Activated naive CD4-positive, alpha-beta T cell treated with anti-CD3 and anti-CD28 coated beads, Interleukin-2, amount 50 U/mL, for 16 hours (primary cell): ENCODE data around the gene ENAM.

ENCODE experiments used
- DNase-seq: peaks from one replicate; pipeline ENCODE4 v3.0.0-alpha.2; 2020

Gene ENAM, protein sequence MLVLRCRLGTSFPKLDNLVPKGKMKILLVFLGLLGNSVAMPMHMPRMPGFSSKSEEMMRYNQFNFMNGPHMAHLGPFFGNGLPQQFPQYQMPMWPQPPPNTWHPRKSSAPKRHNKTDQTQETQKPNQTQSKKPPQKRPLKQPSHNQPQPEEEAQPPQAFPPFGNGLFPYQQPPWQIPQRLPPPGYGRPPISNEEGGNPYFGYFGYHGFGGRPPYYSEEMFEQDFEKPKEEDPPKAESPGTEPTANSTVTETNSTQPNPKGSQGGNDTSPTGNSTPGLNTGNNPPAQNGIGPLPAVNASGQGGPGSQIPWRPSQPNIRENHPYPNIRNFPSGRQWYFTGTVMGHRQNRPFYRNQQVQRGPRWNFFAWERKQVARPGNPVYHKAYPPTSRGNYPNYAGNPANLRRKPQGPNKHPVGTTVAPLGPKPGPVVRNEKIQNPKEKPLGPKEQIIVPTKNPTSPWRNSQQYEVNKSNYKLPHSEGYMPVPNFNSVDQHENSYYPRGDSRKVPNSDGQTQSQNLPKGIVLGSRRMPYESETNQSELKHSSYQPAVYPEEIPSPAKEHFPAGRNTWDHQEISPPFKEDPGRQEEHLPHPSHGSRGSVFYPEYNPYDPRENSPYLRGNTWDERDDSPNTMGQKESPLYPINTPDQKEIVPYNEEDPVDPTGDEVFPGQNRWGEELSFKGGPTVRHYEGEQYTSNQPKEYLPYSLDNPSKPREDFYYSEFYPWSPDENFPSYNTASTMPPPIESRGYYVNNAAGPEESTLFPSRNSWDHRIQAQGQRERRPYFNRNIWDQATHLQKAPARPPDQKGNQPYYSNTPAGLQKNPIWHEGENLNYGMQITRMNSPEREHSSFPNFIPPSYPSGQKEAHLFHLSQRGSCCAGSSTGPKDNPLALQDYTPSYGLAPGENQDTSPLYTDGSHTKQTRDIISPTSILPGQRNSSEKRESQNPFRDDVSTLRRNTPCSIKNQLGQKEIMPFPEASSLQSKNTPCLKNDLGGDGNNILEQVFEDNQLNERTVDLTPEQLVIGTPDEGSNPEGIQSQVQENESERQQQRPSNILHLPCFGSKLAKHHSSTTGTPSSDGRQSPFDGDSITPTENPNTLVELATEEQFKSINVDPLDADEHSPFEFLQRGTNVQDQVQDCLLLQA

GRCh38 chr4:70628444-70628843, at the start of gene ENAM:
Gene ENAM (plus strand): TSS chr4:70628744. CDS start chr4:70629501, 757 bp downstream.
- no peak for DNase-seq

GRCh38 chr4:70581980-70582379, 46.6 kb upstream of the ENAM start:
- no peak for DNase-seq

- no peak for DNase-seq
These were observed 44.4 kb upstream of the ENAM start for GRCh38 chr4:70583952-70584834.

DNA sequence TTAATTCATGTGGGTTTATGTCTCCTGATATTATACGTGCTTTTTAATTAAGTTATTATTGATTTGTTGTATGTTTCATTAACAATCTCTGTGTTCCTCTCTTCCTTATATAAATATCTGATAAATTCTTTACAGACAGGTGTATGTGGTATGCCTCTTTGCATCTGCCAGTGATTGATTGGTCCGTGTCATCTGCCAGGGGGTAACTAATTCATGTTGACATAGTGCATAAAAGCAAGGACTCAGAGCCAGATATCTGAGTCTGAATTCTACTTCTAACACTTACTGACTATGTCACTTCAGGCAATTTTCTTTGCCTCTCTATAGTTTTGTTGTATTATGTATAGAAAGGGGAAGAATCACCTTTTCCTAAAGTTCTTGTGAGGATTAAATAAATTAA, 41.7 kb upstream of the ENAM start:
- no peak for DNase-seq

DNA sequence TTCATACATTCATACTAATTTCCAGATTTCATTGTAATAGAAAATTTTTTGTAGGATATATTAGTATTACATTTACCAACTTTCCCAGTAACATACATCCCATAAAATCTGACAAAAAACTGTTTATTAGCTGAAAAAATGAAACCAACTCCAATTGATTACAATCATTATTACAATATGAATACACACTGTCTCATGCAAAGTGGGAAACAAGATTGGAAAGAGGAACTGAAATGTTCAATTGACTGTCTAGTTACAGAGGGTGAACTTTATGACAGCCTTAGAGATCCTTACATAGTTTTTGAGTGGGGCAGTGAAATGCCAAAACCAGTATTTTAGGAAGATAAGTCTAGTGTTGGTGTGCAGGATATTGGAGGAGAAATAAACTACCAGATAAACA, 38.8 kb upstream of the ENAM start:
- DNase-seq: no peak

GRCh38 chr4:70591955-70592582, 36.5 kb upstream of the ENAM start, which contains the start of gene AMBN:
Gene AMBN (plus strand): TSS chr4:70592256. CDS start chr4:70592359, 103 bp downstream.
- DNase-seq: no peak

- DNase-seq: no peak
These were observed 34.3 kb upstream of the ENAM start for GRCh38 chr4:70594196-70594595.

DNA sequence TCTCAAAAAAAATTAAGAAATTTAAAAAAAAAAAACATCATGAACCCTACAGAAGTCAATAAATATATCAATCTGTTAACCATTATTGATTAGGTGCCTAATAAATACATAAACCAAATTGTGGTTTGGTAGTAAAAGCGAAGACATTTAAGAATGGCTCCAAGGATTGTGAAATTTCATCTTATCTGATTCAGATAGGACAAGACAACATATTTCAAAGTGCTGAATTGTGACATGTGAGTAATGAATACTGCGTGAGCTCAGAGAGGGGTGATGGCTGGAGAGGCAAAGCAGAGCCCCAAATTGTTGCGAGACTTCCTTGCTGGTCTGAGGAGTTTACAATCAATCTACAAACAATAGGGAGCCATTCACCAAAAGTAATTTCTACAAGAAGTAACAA, 28.2 kb upstream of the ENAM start:
- DNase-seq: no peak

DNA sequence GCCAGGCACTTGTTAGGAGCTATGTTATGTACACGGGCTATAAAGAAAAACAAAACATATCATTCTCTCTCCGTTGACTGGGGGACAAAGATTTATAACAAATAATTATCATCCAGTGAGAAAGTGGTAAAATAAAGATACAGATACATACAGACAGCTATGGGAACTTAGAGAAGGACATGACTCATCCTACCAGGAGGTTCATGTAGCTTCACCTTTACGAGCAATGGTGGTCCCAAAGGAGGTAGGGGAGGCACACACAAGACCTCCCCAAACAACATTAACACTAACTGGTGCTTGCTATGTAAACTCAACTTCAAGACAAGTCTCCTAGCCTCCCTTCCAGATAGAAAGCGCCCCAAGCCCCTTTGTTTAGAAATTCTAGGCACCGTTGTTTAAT, 27.6 kb upstream of the ENAM start:
- no peak for DNase-seq

- DNase-seq: peak; percentile 62
These were observed 27.0 kb upstream of the ENAM start for GRCh38 chr4:70601422-70602039.

GRCh38 chr4:70603856-70604255, 24.7 kb upstream of the ENAM start:
- no peak for DNase-seq

DNA sequence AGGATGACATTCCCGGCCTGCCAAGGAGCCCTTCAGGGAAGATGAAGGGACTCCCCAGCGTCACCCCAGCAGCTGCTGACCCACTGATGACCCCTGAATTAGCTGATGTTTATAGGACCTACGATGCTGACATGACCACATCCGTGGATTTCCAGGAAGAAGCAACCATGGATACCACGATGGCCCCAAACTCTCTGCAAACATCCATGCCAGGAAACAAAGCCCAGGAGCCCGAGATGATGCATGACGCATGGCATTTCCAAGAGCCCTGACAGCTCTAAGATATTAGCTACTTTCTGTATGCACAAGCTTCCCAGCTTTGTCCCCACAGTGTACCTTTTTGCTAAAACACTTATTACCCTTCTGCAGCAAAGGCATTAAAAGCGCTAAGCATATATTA, 22.1 kb upstream of the ENAM start:
- DNase-seq: no peak

GRCh38 chr4:70607334-70607853, 21.1 kb upstream of the ENAM start:
- no peak for DNase-seq

GRCh38 chr4:70608324-70608723, 20.2 kb upstream of the ENAM start:
- no peak for DNase-seq

DNA sequence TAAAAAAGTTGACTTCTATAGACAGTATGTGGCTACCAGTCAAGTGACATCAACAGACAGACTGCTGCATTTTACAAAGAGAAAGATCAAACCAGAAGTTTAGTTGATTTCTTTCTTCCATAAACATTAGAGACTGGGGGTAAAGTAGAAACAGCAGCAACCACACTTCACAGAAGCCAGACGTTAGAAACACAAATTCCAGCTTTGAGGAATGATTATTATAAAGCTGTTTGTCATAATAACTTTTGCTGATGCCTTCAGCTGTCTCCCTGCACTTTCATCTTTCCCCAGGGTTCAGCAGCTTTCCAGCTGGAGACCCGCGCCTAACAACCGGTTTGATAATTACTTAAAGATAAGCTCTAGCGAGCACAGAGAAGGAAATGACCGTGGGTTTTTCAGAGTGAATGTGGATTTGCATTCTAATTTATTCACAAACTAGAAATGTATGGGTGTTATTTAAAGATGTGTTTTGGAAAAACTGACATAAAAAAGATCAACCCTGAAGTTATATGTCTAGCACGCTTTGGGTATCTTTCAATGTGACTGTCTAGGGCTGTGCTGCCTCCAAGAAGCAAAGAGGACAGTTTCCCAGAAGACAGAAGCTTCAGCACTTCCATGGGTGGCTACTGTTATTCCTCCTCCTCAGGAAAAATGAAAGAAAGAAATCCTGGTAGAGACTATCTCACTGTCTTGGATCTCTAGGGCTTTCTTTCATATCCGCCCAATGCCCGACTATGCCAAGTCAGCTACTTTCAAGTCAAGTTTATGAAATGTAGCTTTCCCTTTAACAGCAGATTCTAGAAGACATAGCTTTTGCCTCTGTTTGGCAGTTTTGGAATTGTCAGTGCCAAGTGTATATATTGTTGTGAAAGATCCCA, 15.0 kb upstream of the ENAM start:
- no peak for DNase-seq

DNA sequence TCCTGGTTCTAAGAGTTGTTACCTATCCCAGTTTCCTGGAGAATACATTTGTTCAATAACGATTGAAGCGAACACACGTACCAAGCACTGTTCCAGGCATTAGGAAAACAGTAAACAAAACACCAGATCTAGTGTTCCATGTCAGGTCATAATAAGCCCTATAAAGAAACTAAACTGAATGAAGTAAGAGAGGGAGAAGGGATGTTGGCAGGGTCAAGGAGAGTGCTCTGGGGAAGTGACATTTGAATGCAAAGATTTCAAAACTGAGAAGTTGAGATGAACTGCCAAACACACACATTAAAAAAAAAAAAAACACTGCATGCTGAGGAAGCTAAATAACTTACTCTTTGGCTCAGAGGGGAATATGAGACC, 14.4 kb upstream of the ENAM start:
- no peak for DNase-seq

DNA sequence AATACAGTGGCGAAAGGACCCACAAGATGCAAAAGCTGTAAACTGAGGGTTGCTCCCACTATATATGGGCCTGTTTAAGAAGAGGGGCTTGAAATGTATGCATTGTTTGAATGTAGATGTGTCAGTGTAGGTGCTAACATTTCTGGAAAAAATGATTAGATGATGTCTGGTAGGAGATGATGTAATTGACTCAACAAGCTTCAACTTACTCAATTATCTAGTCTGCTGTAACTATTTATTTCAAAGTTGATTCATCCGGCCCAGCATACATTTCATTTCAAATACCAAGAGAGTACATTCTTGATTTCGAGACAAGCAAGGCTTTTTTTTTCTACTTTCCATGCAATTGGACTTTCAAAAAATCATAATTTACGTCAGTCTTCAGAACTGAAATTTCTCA, 9.3 kb upstream of the ENAM start:
- no peak for DNase-seq

DNA sequence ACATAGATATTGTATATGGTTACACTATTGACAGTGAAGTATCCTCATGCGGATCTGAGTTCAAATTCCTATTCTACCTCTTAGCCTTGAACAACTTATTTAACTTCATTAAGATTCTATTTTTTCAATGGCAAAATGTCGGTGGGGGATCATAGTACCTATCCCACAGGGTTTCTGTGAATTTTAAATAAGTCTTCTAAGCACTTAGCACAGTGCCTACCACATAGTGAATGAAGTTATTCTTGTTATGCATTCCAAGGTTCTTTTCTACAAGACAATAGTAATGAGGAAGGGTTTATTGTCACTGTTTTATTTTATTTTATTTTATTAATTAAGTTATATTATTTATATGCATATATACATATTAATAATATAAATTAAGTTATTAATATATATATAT, 8.8 kb upstream of the ENAM start:
- DNase-seq: no peak

- no peak for DNase-seq
These were observed 5.2 kb upstream of the ENAM start for GRCh38 chr4:70623323-70623722.

GRCh38 chr4:70624226-70624793, 4.2 kb upstream of the ENAM start:
- DNase-seq: no peak
